CD14-positive monocyte (primary cell): Measurements from ENCODE around the gene ADAT1. TPM values are rescaled to one million over a fixed set of nuclear protein-coding genes. Genes with fewer than 3 reads are reported as not detected.

ENCODE experiments used
- DNase-seq, 3 donors: peaks; one replicate each; pipeline ENCODE4 v3.0.0-alpha.2; 2011 to 2022
- H2AFZ ChIP-seq: 2 replicates; pipeline ENCODE4 v1.6.0; 2012; ENCODE audit warnings: mild to moderate bottlenecking, low read depth, low read length, inconsistent platforms; ENCODE audit not compliant: insufficient read depth, poor library complexity, severe bottlenecking
- H3K27ac ChIP-seq, 2 donors: 1 replicate in 1 of 2; 2 replicates in 1 of 2; pipeline ENCODE4 v1.5.1; 2012 to 2013; ENCODE audit warnings: low read length in 2 of 2, control low read depth in 1 of 2, inconsistent platforms in 1 of 2, low read depth in 1 of 2, mild to moderate bottlenecking in 1 of 2
- H3K27me3 ChIP-seq, 2 donors: one replicate each; pipeline versions ENCODE4 v1.6.0 to v1.6.1; 2011 to 2013; ENCODE audit warnings: low read length in 2 of 2; ENCODE audit not compliant: control insufficient read depth in 2 of 2, insufficient read depth in 2 of 2
- H3K36me3 ChIP-seq, 2 donors: replicated peaks in 1 of 2; 1 replicate in 1 of 2; 2 replicates in 1 of 2; pipeline versions ENCODE4 v1.5.1 to v1.6.1; 2012 to 2013; ENCODE audit warnings: low read length in 2 of 2, control low read depth in 1 of 2, inconsistent platforms in 1 of 2, mild to moderate bottlenecking in 1 of 2; ENCODE audit not compliant: insufficient read depth in 2 of 2, control insufficient read depth in 1 of 2
- H3K4me1 ChIP-seq, 2 donors: 1 replicate in 1 of 2; 2 replicates in 1 of 2; pipeline versions ENCODE4 v1.5.1 to v1.6.1; 2012 to 2013; ENCODE audit warnings: low read length in 2 of 2, control low read depth in 1 of 2, inconsistent platforms in 1 of 2, mild to moderate bottlenecking in 1 of 2, moderate library complexity in 1 of 2; ENCODE audit not compliant: insufficient read depth in 2 of 2, control insufficient read depth in 1 of 2
- H3K4me2 ChIP-seq: replicated peaks from 2 replicates; pipeline ENCODE3; 2012; ENCODE audit warnings: low read length, moderate library complexity, mild to moderate bottlenecking; ENCODE audit not compliant: poor library complexity, severe bottlenecking; ENCODE audit errors: extremely low read depth
- H3K4me3 ChIP-seq, 3 experiments: fragments of 200-600 bp in 1 of 3; sonication (generic) in 1 of 3; replicated peaks in 1 of 3; 1 replicate in 2 of 3; 2 replicates in 1 of 3; pipeline ENCODE4 v1.5.1; 2011 to 2013; ENCODE audit warnings: low read length in 3 of 3, mild to moderate bottlenecking in 3 of 3, control low read depth in 2 of 3, low read depth in 2 of 3, inconsistent platforms in 1 of 3, moderate library complexity in 1 of 3
- H3K79me2 ChIP-seq: 2 replicates; pipeline ENCODE4 v1.6.0; 2012; ENCODE audit warnings: mild to moderate bottlenecking, control low read depth, inconsistent platforms, low read length, moderate library complexity; ENCODE audit not compliant: insufficient read depth
- H3K9ac ChIP-seq: 2 replicates; pipeline ENCODE4 v1.6.0; 2017; ENCODE audit warnings: low read length, mild to moderate bottlenecking; ENCODE audit not compliant: insufficient read depth, poor library complexity, severe bottlenecking
- H3K9me3 ChIP-seq, 2 donors: replicated peaks in 1 of 2; 1 replicate in 1 of 2; 2 replicates in 1 of 2; pipeline versions ENCODE4 v1.5.1 to v1.6.1; 2012 to 2013; ENCODE audit warnings: low read length in 2 of 2, control low read depth in 1 of 2; ENCODE audit not compliant: control insufficient read depth in 1 of 2, insufficient read depth in 1 of 2
- H4K20me1 ChIP-seq: 2 replicates; pipeline ENCODE4 v1.6.0; 2012; ENCODE audit warnings: mild to moderate bottlenecking, low read length, control low read depth, moderate library complexity; ENCODE audit not compliant: insufficient read depth
- H3K27ac Mint-ChIP-seq, 7 donors: one replicate each; pipeline ENCODE4 v1.8.0; 2020; ENCODE audit warnings: mild to moderate bottlenecking in 7 of 7, mixed read lengths in 7 of 7, moderate library complexity in 6 of 7, inconsistent platforms in 2 of 7
- H3K27me3 Mint-ChIP-seq, 3 donors: one replicate each; pipeline ENCODE4 v1.8.0; 2021 to 2022; ENCODE audit warnings: low read depth in 3 of 3, mild to moderate bottlenecking in 3 of 3, mixed read lengths in 3 of 3, moderate library complexity in 3 of 3, inconsistent platforms in 1 of 3
- H3K36me3 Mint-ChIP-seq, 2 donors: one replicate each; pipeline ENCODE4 v1.8.0; 2020; ENCODE audit warnings: mixed read lengths in 2 of 2, inconsistent platforms in 1 of 2, mild to moderate bottlenecking in 1 of 2
- H3K4me1 Mint-ChIP-seq: one replicate; pipeline ENCODE4 v1.8.0; 2020; ENCODE audit warnings: mild to moderate bottlenecking, mixed read lengths
- H3K4me3 Mint-ChIP-seq, 2 donors: one replicate each; pipeline ENCODE4 v1.8.0; 2020; ENCODE audit warnings: mild to moderate bottlenecking in 2 of 2, mixed read lengths in 2 of 2, moderate library complexity in 1 of 2
- H3K9me3 Mint-ChIP-seq, 7 donors: one replicate each; pipeline ENCODE4 v1.8.0; 2020 to 2022; ENCODE audit warnings: mixed read lengths in 7 of 7, mild to moderate bottlenecking in 6 of 7, moderate library complexity in 6 of 7, inconsistent platforms in 2 of 7
- WGBS: methylation state at CpG from one replicate; pipeline ENCODE4 v1.1.5; 2013; ENCODE audit warnings: missing lambda C conversion rate; ENCODE audit not compliant: insufficient coverage; 5-methylcytosine and 5-hydroxymethylcytosine counted together
- intact Hi-C, 2 donors: fragments of 100-400 bp; cut with micrococcal nuclease; formaldehyde crosslinking; loops; one replicate each; pipeline versions ENCODE4 v1.15.0 to v1.15.1; 2023
- polyA plus RNA-seq, 3 donors: library from polyadenylated mRNA; depleted of rRNA in 1 of 3; unstranded in 2 of 3; stranded (reverse) in 1 of 3; fragments of 300-500 nt in 2 of 3; fragments of >200 nt in 1 of 3; fragmentation: Illumina TruSeq in 2 of 3; gene quantifications; 1 replicate in 2 of 3; 2 replicates in 1 of 3; pipeline ENCODE4 v1.2.3, GENCODE V29; 2012 to 2021
- TF ChIP-seq, protein P1 (sequence below): fragments of 200-600 bp; IDR thresholded peaks from one replicate; pipeline ENCODE4 v1.8.0; 2022; ENCODE audit warnings: antibody characterized with exemption, mild to moderate bottlenecking

Gene ADAT1
- polyA plus RNA-seq, 3 donors = 16.8 to 18.9 (median 17.8) TPM

DNA sequence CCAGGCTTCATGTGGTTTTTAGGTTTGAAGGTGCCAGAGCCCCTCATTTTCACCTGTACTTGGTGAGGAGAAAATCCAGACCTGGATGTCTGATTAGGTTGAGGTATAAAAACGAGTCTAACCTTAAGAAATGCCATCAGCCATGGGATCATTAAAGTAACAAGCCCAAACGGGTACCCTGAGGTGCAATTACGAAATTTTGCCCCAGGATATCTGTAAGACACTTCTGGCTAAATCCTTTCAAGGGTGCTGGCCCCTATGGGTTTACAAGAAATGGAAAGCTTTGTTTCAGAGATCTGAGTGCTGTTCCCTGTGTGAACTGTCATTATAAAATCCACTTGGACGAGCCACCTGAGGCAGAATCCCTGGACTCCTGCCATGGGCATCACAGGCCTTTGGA, 19.8 kb downstream of the ADAT1 start:
- H3K9me3 Mint-ChIP-seq = peaks cover 5 to 14% (median 10%) of the 10 kb centered on the region in 7 donors

DNA sequence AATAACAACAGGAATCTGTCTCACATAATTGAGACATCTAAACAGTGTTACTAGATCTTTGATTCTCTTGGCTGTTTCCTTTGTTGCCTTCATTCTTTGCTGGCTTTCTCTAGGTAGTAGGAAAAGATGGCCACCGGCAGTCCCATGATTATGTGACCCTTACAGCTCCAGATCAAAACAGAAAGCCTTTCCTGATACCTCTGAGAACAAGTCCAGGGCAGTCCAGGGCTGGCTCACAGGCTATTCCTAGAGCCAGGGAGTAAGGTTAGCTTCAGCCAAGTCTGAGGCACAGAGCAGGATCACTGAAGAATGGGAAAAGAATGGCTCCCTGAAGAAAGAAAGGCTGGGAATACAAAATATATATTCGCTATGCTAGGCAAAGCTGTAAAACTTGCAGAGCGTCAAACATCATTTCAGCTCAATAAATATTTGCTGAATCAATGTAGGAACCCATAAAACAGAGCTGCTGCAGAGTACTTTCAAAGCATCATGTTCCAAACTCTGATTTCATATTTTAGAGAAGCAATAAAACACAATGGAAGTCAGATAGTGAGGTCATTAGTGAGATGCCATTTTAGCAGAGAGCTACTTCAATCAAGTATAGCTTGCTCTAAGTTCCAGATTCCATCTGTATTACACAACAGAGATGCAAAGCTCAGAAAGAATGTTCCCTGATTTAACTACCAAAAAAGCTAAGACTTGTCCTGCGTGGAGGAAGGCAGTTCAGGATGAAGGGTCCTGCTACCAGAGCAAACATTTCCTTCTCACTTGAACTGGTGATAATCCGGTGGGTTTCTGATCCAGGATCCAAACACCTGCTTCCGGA, 23.4 kb downstream of the ADAT1 start:
- H3K4me3 ChIP-seq = no peak overlapping the region
- DNase-seq = no peak
- 90% methylated on average over 2 of the region's 6 CpGs for WGBS
- TF ChIP-seq, protein P1, sequence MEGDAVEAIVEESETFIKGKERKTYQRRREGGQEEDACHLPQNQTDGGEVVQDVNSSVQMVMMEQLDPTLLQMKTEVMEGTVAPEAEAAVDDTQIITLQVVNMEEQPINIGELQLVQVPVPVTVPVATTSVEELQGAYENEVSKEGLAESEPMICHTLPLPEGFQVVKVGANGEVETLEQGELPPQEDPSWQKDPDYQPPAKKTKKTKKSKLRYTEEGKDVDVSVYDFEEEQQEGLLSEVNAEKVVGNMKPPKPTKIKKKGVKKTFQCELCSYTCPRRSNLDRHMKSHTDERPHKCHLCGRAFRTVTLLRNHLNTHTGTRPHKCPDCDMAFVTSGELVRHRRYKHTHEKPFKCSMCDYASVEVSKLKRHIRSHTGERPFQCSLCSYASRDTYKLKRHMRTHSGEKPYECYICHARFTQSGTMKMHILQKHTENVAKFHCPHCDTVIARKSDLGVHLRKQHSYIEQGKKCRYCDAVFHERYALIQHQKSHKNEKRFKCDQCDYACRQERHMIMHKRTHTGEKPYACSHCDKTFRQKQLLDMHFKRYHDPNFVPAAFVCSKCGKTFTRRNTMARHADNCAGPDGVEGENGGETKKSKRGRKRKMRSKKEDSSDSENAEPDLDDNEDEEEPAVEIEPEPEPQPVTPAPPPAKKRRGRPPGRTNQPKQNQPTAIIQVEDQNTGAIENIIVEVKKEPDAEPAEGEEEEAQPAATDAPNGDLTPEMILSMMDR = no peak
- peaks cover 0 to 8% of the 10 kb centered on the region in 2 donors for H3K9me3 ChIP-seq
- peaks cover 5 to 12% (median 10%) of the 10 kb centered on the region in 7 donors for H3K9me3 Mint-ChIP-seq
- no peak overlapping the region for H3K4me3 Mint-ChIP-seq
- peaks cover 54 to 64% of the 10 kb centered on the region in 2 donors for H3K36me3 ChIP-seq
- no peaks in the 10 kb centered on the region for H3K27me3 Mint-ChIP-seq
- intact Hi-C loops = no loop called here
- no peak overlapping the region for H3K9ac ChIP-seq
- H3K4me2 ChIP-seq = no peak overlapping the region
- H3K27ac ChIP-seq = no peak overlapping the region
- no peaks in the 10 kb centered on the region for H3K27me3 ChIP-seq
- no peaks in the 10 kb centered on the region for H4K20me1 ChIP-seq
- no peak overlapping the region for H3K27ac Mint-ChIP-seq
- no peaks in the 10 kb centered on the region for H3K79me2 ChIP-seq
- no peak overlapping the region for H2AFZ ChIP-seq
- H3K4me1 ChIP-seq = peaks cover 0 to 2% of the 10 kb centered on the region in 2 donors
- H3K4me1 Mint-ChIP-seq = peaks cover 3% of the 10 kb centered on the region
- H3K36me3 Mint-ChIP-seq = peaks cover 65 to 82% of the 10 kb centered on the region in 2 donors

More for the DNA sequence above, 19.8 kb downstream of the ADAT1 start:
- Mint-ChIP-seq H3K4me1 (no peaks in the 10 kb centered on the region), H3K27ac (no peak overlapping the region), H3K4me3 (no peak overlapping the region), H3K36me3 (peaks cover 71 to 89% of the 10 kb centered on the region in 2 donors), H3K27me3 (no peaks in the 10 kb centered on the region)
- no peak overlapping the region for H3K9ac ChIP-seq
- H4K20me1 ChIP-seq = no peaks in the 10 kb centered on the region
- TF ChIP-seq, protein P1 = no peak
- no peak overlapping the region for H3K4me3 ChIP-seq
- 100% methylated on average over 2 of the region's 4 CpGs for WGBS
- no peak overlapping the region for H2AFZ ChIP-seq
- H3K4me1 ChIP-seq = no peaks in the 10 kb centered on the region
- H3K27me3 ChIP-seq = no peaks in the 10 kb centered on the region
- no peak for DNase-seq
- H3K79me2 ChIP-seq = no peaks in the 10 kb centered on the region
- H3K4me2 ChIP-seq = no peak overlapping the region
- peaks cover 58 to 85% of the 10 kb centered on the region in 2 donors for H3K36me3 ChIP-seq
- H3K27ac ChIP-seq = no peak overlapping the region
- peaks cover 0 to 8% of the 10 kb centered on the region in 2 donors for H3K9me3 ChIP-seq
- intact Hi-C loops = no loop called here
